ENCODE measurements around the gene CYB5RL.

Gene CYB5RL

GRCh38 chr1:54219688-54220003 is 19.8 kb upstream of the CYB5RL start:
- peaks cover 70% of the 10 kb centered on the region for H3K36me3 ChIP-seq (ENCODE audit: insufficient read depth, low read length)
- peaks cover 12% of the 10 kb centered on the region; the same call in 1 of the 2 replicates for H4K20me1 ChIP-seq (ENCODE audit: insufficient read depth, low read length)
- H3K27ac ChIP-seq (ENCODE audit: low read length): no peak overlapping the region
- DNase-seq (no peak), ATAC-seq (ENCODE audit: insufficient read depth, low read depth) (no peak)
- H3K9ac ChIP-seq (ENCODE audit: low read depth, low read length): no peak overlapping the region
- no peaks in the 10 kb centered on the region for H3K79me2 ChIP-seq (ENCODE audit: insufficient read depth, low read length)
- H3K9me3 ChIP-seq (ENCODE audit: insufficient read depth, low read length, severe bottlenecking): no peaks in the 10 kb centered on the region
- no peak overlapping the region for H3K4me2 ChIP-seq (ENCODE audit: insufficient read depth, low read length)
- no peaks in the 10 kb centered on the region for H3K4me1 ChIP-seq (ENCODE audit: insufficient read depth, low read length)
- no peak overlapping the region for H2AFZ ChIP-seq (ENCODE audit: low read depth, low read length)
- no peak overlapping the region for H3K4me3 ChIP-seq (ENCODE audit: low read depth in 1 of 2, low read length in 2 of 2)
- no peaks in the 10 kb centered on the region for H3K27me3 ChIP-seq (ENCODE audit: insufficient read depth, low read length, poor library complexity)
- TF ChIP-seq EZH2 (IDR thresholded peaks at IDR 0.05; ENCODE audit: borderline replicate concordance, low read depth, low read length, severe bottlenecking): no peak
- TF ChIP-seq CTCF (IDR thresholded peaks at IDR 0.05; ENCODE audit: borderline replicate concordance, extremely low read depth, low read length, poor library complexity, severe bottlenecking): no peak

- Histone ChIP-seq H4K20me1 (ENCODE audit: insufficient read depth, low read length) (peaks cover 16% of the 10 kb centered on the region; the same call in 1 of the 2 replicates), H3K27me3 (ENCODE audit: insufficient read depth, low read length, poor library complexity) (no peaks in the 10 kb centered on the region), H3K36me3 (ENCODE audit: insufficient read depth, low read length) (peaks cover 76% of the 10 kb centered on the region), H3K27ac (ENCODE audit: low read length) (peak overlapping the region; percentile 33; the same call in 1 of the 2 replicates), H3K4me2 (ENCODE audit: insufficient read depth, low read length) (no peak overlapping the region), H3K4me3 (ENCODE audit: low read depth in 1 of 2, low read length in 2 of 2) (no peak overlapping the region), H3K9me3 (ENCODE audit: insufficient read depth, low read length, severe bottlenecking) (no peaks in the 10 kb centered on the region), H2AFZ (ENCODE audit: low read depth, low read length) (no peak overlapping the region), H3K9ac (ENCODE audit: low read depth, low read length) (no peak overlapping the region), H3K79me2 (ENCODE audit: insufficient read depth, low read length) (no peaks in the 10 kb centered on the region), H3K4me1 (ENCODE audit: insufficient read depth, low read length) (no peaks in the 10 kb centered on the region)
- ATAC-seq (ENCODE audit: insufficient read depth, low read depth) (no peak), DNase-seq (no peak)
- TF ChIP-seq EZH2 (IDR thresholded peaks at IDR 0.05; ENCODE audit: borderline replicate concordance, low read depth, low read length, severe bottlenecking) (no peak), CTCF (IDR thresholded peaks at IDR 0.05; ENCODE audit: borderline replicate concordance, extremely low read depth, low read length, poor library complexity, severe bottlenecking) (no peak)
Observed at GRCh38 chr1:54218883-54219687, 19.3 kb upstream of the CYB5RL start.

- Histone ChIP-seq H2AFZ (ENCODE audit: low read depth, low read length) (no peak overlapping the region), H3K4me2 (ENCODE audit: insufficient read depth, low read length) (no peak overlapping the region), H3K27ac (ENCODE audit: low read length) (no peak overlapping the region), H3K4me1 (ENCODE audit: insufficient read depth, low read length) (no peaks in the 10 kb centered on the region), H3K79me2 (ENCODE audit: insufficient read depth, low read length) (no peaks in the 10 kb centered on the region), H4K20me1 (ENCODE audit: insufficient read depth, low read length) (peaks cover 6% of the 10 kb centered on the region; the same call in 1 of the 2 replicates), H3K27me3 (ENCODE audit: insufficient read depth, low read length, poor library complexity) (no peaks in the 10 kb centered on the region), H3K9ac (ENCODE audit: low read depth, low read length) (no peak overlapping the region), H3K9me3 (ENCODE audit: insufficient read depth, low read length, severe bottlenecking) (no peaks in the 10 kb centered on the region), H3K4me3 (ENCODE audit: low read depth in 1 of 2, low read length in 2 of 2) (no peak overlapping the region), H3K36me3 (ENCODE audit: insufficient read depth, low read length) (peaks cover 99% of the 10 kb centered on the region)
- no peak for TF ChIP-seq CTCF (IDR thresholded peaks at IDR 0.05; ENCODE audit: borderline replicate concordance, extremely low read depth, low read length, poor library complexity, severe bottlenecking)
- TF ChIP-seq EZH2 (IDR thresholded peaks at IDR 0.05; ENCODE audit: borderline replicate concordance, low read depth, low read length, severe bottlenecking): no peak
- ATAC-seq (ENCODE audit: insufficient read depth, low read depth) (no peak), DNase-seq (no peak)
Observed at GRCh38 chr1:54215523-54215922, 15.7 kb upstream of the CYB5RL start.
